Measurements from ENCODE around the gene RHBDL2. TPM values are rescaled to one million over a fixed set of nuclear protein-coding genes. Genes with fewer than 3 reads are reported as not detected.

Gene RHBDL2
- total RNA-seq, 8 experiments from 2014 or later = 0.05 to 0.85 (median 0.58) TPM

DNA sequence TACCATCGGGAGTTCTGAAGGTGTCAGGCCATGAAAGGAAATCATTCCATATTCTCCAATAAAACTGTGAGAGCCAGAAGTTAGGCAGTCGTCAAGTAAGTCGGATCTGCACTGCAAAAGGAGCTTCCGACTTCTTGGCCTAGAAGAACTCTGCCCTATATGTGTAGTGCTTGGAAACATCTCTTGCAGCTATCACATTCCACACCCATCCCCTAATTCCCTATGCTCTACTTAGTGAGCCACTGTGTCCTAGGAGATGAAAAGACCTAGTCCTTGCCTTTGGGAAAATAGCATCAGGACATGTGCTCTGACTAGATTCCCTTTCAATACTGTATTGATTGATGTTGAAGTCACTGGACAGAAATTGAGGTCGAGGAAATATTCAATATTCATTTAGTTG, 52.0 kb downstream of the RHBDL2 start:
- 8 to 88% (median 78%) methylated on average over 1 to 4 of the region's 5 CpGs; no CpG with 5 or more reads in 3 of the 10 experiments for WGBS, 10 experiments
- H3K27ac ChIP-seq = no peak overlapping the region
- no peak overlapping the region for H3K4me3 ChIP-seq
- ATAC-seq (replicated peaks in 6 of 8) = no peak
- in situ Hi-C loops (cut with MboI; ENCODE audit: low pct_unique_long_range_greater_than_20kb in 2 of 9, low sequenced_read_pairs in 9 of 9, unreplicated experiment in 9 of 9) = no loop called here
- no peaks in the 10 kb centered on the region for H3K4me1 ChIP-seq (replicated peaks in 1 of 2)

DNA sequence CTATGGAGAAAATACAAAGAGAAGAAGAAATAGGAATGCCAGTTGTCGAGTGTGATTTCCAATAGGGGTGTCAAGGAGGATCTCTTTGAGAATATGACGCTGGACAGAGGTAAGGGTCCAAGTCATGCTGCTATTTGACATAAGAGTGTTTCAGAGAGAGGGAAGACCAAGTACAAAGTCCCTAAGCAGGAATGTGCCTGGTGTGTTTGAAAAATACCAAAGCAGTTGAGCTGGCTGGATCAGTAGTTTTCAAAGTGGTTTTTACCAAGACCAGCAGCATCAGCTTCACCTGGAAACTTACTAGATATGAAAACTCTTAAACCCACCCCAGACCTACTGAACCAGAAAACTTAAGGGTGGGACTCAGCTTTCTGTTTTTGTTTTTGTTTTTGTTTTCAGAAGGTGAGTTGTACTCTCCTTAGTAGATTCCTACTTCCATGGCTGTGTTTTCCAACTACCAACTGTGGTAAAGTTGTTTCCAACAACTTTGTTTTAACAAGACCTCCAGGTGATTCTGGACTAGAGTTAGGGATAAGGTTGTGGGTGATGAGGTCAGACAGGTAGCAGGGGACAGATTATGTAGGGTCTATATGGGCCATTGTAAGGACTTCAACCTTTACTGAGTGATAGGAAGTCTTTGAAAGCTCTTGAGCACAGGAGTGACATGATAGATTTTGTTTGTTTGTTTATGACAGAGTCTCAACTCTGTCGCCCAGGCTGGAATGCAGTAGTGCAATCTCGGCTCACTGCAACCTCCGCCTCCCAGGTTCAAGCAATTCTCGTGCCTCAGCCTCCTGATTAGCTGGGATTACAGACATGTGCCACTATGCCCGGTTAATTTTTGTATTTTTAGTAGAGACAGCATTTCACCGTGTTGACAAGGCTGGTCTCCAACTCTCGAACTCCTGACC, 53.0 kb downstream of the RHBDL2 start:
- 60 to 91% (median 90%) methylated on average over 1 to 9 of the region's 9 CpGs; no CpG with 5 or more reads in 3 of the 10 experiments for WGBS, 10 experiments
- Histone ChIP-seq H3K4me3 (no peak overlapping the region), H3K4me1 (replicated peaks in 1 of 2) (no peaks in the 10 kb centered on the region), H3K27ac (no peak overlapping the region)
- no peak for ATAC-seq (replicated peaks in 6 of 8)
- in situ Hi-C loops (cut with MboI; ENCODE audit: low pct_unique_long_range_greater_than_20kb in 2 of 9, low sequenced_read_pairs in 9 of 9, unreplicated experiment in 9 of 9) = no loop called here

DNA sequence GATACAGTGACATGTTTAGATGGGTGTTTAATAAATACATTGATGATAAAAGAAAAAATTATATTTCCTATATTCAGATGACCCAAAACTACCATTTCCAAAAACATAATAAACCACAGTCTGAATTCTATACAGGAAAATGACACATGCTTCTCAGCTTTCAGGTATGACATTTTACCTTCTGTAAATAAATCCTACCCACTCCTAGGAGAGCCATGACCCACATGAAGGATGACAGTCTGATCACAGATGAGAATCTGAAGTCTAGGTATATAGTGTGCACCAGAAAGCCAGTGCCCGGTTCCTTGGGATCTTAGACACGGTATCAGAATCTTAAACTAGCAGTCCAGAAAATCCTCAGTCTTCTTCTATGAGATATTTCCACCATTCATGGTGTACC, 56.5 kb downstream of the RHBDL2 start:
- in situ Hi-C loops (cut with MboI; ENCODE audit: low pct_unique_long_range_greater_than_20kb in 2 of 9, low sequenced_read_pairs in 9 of 9, unreplicated experiment in 9 of 9) = no loop called here
- Histone ChIP-seq H3K27ac (no peak overlapping the region), H3K4me3 (no peak overlapping the region), H3K4me1 (replicated peaks in 1 of 2) (no peaks in the 10 kb centered on the region)
- WGBS, 10 experiments = 82 to 100% (median 93%) methylated on average over 1 to 2 of the region's 2 CpGs; no CpG with 5 or more reads in 4 of the 10 experiments
- ATAC-seq (replicated peaks in 6 of 8) = no peak

DNA sequence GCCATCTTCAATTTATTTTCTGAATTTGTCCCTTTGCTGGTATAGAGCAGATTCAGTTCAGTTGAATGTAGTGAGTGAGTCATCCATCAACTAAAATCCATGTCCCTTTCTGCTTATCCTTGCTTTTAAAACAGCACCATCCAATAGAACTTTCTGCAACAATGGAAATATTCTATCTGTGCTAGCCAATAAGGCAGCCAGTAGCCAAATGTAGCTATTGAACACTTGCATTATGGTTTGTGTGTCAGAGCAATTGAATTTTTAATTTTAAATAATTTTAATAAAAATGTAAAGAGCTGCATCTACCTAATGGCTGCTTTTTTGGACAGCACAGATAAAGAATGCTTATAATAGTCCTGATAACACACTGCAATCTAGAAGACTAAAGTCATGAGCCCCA, 60.1 kb downstream of the RHBDL2 start, which contains the start of gene GJA9:
Gene GJA9 (minus strand): TSS at position 101 of the 400 bp plus-strand sequence. CDS start 5,489 bp downstream, outside the sequence.
- H3K4me3 ChIP-seq = no peak within 1 kb of the TSS
- in situ Hi-C loops (cut with MboI; ENCODE audit: low pct_unique_long_range_greater_than_20kb in 2 of 9, low sequenced_read_pairs in 9 of 9, unreplicated experiment in 9 of 9) = no loop called here
- H3K4me1 ChIP-seq (replicated peaks in 1 of 2) = no peaks in the 10 kb centered on the region
- no peak within 1 kb of the TSS for H3K27ac ChIP-seq
- no peak for ATAC-seq (replicated peaks in 6 of 8)

DNA sequence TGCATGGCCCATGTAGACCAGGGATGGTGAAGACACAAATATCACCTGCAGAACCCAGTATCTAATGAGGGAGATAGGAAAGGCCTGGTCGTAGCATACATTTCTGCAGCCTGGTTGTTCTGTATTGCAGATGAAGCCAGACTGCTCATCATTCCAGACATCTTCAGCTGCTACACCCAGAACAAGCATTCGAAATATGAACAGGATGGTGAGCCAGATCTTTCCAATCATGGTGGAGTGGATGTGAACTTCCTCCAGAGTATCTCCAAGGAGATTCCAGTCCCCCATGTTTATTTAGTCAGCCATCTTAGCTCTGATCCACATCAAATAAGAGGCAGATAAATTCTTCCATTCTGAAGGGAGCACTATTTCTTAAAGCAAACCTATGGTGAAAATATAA, 65.8 kb downstream of the RHBDL2 start:
- Histone ChIP-seq H3K4me1 (replicated peaks in 1 of 2) (peaks cover 11 to 13% of the 10 kb centered on the region in 2 donors), H3K27ac (no peak overlapping the region), H3K4me3 (no peak overlapping the region)
- in situ Hi-C loops (cut with MboI; ENCODE audit: low pct_unique_long_range_greater_than_20kb in 2 of 9, low sequenced_read_pairs in 9 of 9, unreplicated experiment in 9 of 9) = no loop called here
- WGBS, 10 experiments = 40 to 100% (median 92%) methylated on average over 1 to 2 of the region's 2 CpGs; no CpG with 5 or more reads in 3 of the 10 experiments
- ATAC-seq (replicated peaks in 6 of 8) = no peak

DNA sequence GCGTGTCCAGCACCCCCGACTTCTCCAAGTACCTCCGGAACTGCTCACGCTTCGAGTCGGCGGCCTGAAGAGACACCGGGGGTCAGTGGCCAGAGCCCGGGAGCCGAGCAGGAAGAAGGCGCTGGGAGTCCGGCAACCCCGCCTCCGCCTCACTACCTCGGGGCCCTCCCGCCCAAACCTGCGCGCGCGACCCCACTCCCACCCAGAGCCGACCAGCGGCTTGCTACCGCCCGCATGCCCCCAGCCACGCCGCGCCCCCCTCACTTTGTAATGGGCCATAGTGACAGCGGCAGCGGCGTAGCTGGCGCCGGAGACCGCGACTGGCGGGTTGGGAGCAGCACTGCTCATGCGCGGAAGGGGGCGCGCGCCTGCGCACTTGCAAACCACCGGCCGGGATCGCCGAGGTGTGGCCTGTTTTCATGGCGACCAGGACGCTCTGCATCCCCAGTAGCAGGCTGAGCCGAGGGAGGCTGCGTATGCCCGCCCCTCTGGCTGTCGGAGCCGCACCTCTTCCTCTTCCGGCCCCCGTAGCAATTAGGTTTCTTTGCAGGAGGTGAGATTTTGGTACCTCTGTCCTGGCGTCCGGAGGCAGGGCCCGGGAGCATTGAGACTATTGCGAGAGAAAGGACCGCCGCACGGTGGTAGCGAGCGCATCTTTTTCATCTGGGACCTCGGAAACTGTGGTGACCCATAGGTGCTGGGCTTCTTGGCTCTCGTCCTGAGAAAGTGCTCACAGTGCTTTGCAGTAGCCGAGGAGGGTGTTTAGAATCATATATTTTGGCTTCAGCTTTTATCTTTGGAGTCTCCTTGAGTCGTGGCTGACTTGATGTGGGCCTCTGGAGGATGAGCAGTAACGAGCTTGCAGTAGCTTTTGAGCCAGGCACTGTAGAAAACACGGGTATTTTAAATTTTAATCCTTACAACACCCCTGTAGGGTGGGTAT, 68.3 kb downstream of the RHBDL2 start, which contains the start of gene MYCBP:
Gene MYCBP (minus strand): TSS at position 322 of the 943 bp plus-strand sequence. CDS start 43 bp downstream, at position 279.
- ATAC-seq (replicated peaks in 6 of 8) = peak; percentile 90 to 99 (median 98)
- peak within 1 kb of the TSS; percentile 54 to 67 (median 64) for H3K4me3 ChIP-seq
- in situ Hi-C loops (cut with MboI; ENCODE audit: low pct_unique_long_range_greater_than_20kb in 2 of 9, low sequenced_read_pairs in 9 of 9, unreplicated experiment in 9 of 9) = no loop called here
- peak within 1 kb of the TSS; percentile 12 to 42 for H3K27ac ChIP-seq
- peaks cover 11 to 13% of the 10 kb centered on the region in 2 donors for H3K4me1 ChIP-seq (replicated peaks in 1 of 2)
- 0 to 10% (median 1%) methylated on average over 2 to 21 of the region's 69 CpGs; no CpG with 5 or more reads in 2 of the 10 experiments for WGBS, 10 experiments

DNA sequence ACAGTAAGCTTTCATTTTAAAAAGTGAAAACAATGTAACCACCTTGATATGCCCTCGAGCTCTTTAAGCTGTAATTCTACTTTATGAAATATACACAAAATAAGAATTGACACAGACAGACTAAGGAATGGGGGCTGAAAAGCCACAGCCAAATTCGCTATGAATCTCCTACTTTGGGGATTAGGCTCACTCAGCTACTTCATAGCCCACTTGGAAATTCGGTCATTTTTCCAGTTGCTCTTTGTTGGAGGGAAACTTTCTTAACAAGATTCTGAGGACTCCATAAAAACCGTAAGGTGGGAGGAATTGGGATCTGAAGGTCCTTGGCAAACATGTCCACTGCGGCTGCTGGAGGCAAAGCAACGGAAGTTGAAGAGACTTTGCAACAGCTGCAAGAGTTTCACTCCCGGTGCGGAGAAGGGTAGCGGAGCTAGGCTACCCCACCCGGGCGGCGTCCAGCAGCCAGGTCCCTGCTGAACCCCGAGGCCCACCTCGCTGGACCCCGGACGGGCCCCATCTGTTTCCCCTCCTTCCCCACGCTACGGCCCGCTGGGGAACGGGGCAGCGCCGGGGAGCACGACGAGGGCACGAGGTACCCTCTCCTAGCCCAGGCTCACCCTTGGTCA, 69.1 kb downstream of the RHBDL2 start:
- Histone ChIP-seq H3K4me1 (replicated peaks in 1 of 2) (peaks cover 11 to 13% of the 10 kb centered on the region in 2 donors), H3K4me3 (peak overlapping the region; percentile 54 to 67 (median 64)), H3K27ac (peak overlapping the region in 1 of 2 donors; percentile 0)
- in situ Hi-C loops (cut with MboI; ENCODE audit: low pct_unique_long_range_greater_than_20kb in 2 of 9, low sequenced_read_pairs in 9 of 9, unreplicated experiment in 9 of 9) = no loop called here
- WGBS, 10 experiments = 0 to 20% (median 9%) methylated on average over 1 to 13 of the region's 25 CpGs; no CpG with 5 or more reads in 1 of the 10 experiments
- peak in 1 of 8 experiments; percentile 12 for ATAC-seq (replicated peaks in 6 of 8)

DNA sequence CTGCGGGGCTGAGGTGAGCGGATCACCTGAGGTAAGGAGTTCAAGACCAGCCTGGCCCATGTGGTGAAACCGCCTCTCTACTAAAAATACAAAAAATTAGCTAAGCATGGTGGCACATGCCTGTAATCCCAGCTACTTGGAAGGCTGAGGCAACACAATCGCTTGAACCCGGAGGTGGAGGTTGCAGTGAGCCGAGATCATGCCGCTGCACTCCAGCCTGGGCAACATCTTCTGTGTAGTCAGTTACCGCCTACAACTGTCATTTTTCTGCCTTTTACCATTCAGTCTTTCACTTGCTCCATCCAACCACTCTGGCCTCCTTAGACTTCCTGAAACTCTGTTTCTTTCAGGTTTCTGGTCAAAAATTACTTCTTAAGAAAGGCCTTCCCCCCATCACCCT, 70.6 kb downstream of the RHBDL2 start:
- Histone ChIP-seq H3K4me3 (no peak overlapping the region), H3K4me1 (replicated peaks in 1 of 2) (peaks cover 11 to 13% of the 10 kb centered on the region in 2 donors), H3K27ac (no peak overlapping the region)
- ATAC-seq (replicated peaks in 6 of 8) = no peak
- in situ Hi-C loops (cut with MboI; ENCODE audit: low pct_unique_long_range_greater_than_20kb in 2 of 9, low sequenced_read_pairs in 9 of 9, unreplicated experiment in 9 of 9) = no loop called here
- WGBS, 10 experiments = 87 to 100% (median 93%) methylated on average over 2 to 8 of the region's 8 CpGs; no CpG with 5 or more reads in 1 of the 10 experiments

DNA sequence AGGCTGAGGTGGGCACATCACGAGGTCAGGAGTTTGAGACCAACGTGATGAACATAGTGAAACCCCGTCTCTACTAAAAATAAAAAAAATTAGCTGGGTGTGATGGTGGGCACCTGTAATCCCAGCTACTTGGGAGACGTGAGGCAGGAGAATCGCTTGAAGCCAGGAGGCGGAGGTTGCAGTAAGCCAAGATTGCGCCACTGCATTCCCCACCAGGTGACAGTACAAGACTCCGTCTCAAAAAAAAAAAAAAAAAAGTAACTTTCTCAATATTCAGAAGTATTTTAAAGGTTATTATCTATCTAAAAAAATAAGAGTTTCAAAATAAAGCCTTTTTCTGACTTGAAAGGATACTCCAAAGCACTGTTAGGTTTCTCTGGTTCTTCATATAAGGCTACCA, 74.4 kb downstream of the RHBDL2 start:
- Histone ChIP-seq H3K4me1 (replicated peaks in 1 of 2) (peaks cover 4 to 9% of the 10 kb centered on the region in 2 donors), H3K4me3 (no peak overlapping the region), H3K27ac (no peak overlapping the region)
- in situ Hi-C loops (cut with MboI; ENCODE audit: low pct_unique_long_range_greater_than_20kb in 2 of 9, low sequenced_read_pairs in 9 of 9, unreplicated experiment in 9 of 9) = no loop called here
- no peak for ATAC-seq (replicated peaks in 6 of 8)
- 88 to 100% (median 95%) methylated on average over 3 to 7 of the region's 8 CpGs; no CpG with 5 or more reads in 2 of the 10 experiments for WGBS, 10 experiments

DNA sequence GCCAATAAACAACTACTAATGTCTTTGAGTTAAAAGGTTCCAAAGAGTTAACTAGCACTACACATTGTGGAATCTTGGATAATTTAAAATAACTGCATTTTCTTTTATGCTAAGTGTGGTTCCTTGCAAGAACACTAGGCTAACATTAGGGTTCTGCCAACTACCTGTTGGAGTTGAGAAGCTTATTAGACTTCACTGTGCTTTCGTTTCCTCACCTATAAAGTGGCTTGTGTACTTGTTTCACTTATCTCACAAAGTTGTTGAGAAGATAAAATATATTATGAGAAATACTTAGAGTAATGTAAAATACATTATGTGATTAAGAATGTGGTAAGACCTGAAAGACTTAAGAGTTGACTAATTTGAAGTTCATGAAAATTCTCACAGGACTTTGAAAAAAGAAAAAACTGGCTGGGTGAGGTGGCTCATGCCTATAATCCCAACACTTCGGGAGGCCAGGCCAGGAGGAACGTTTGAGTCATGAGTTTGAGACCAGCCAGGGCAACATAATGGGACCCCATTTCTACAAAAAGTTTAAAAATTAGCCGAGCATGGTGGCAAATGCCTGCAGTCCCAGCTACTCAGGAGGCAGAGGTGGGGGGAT, 76.4 kb downstream of the RHBDL2 start:
- ATAC-seq (replicated peaks in 6 of 8) = no peak
- in situ Hi-C loops (cut with MboI; ENCODE audit: low pct_unique_long_range_greater_than_20kb in 2 of 9, low sequenced_read_pairs in 9 of 9, unreplicated experiment in 9 of 9) = no loop called here
- Histone ChIP-seq H3K27ac (no peak overlapping the region), H3K4me3 (no peak overlapping the region), H3K4me1 (replicated peaks in 1 of 2) (peaks cover 7 to 22% of the 10 kb centered on the region in 2 donors)
- 21 to 95% (median 79%) methylated on average over 1 to 4 of the region's 4 CpGs for WGBS, 10 experiments

DNA sequence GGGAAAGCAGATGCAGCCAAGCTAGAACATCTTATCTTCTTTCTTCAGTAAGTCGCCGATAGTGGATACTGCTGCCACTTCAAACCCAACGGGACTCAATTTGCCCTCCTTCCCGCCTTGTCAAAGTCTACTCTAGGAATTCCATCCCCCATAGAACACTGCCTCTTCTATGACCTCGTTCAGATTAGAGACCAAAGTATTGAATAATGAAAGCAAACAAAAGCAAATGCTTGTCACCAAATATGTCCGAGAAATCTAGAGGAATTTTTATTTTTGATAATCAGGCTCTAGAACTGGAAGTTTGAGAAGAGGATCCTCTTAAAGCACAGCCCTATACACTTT, 81.2 kb downstream of the RHBDL2 start:
- no peak for ATAC-seq (replicated peaks in 6 of 8)
- WGBS, 10 experiments = 0 to 40% (median 16%) methylated on average over 1 to 6 of the region's 6 CpGs; no CpG with 5 or more reads in 2 of the 10 experiments
- H3K4me3 ChIP-seq = peak overlapping the region; percentile 61 to 98 (median 74)
- no peak overlapping the region for H3K27ac ChIP-seq
- in situ Hi-C loops (cut with MboI; ENCODE audit: low pct_unique_long_range_greater_than_20kb in 2 of 9, low sequenced_read_pairs in 9 of 9, unreplicated experiment in 9 of 9) = no loop called here
- H3K4me1 ChIP-seq (replicated peaks in 1 of 2) = peaks cover 21 to 37% of the 10 kb centered on the region in 2 donors

Data from motor neuron (in vitro differentiated cells).